ENCODE measurements around the gene TRPM6.

GRCh38 chr9:74784506-74784905, 103.2 kb downstream of the TRPM6 start:
- TF ChIP-seq, protein P1, sequence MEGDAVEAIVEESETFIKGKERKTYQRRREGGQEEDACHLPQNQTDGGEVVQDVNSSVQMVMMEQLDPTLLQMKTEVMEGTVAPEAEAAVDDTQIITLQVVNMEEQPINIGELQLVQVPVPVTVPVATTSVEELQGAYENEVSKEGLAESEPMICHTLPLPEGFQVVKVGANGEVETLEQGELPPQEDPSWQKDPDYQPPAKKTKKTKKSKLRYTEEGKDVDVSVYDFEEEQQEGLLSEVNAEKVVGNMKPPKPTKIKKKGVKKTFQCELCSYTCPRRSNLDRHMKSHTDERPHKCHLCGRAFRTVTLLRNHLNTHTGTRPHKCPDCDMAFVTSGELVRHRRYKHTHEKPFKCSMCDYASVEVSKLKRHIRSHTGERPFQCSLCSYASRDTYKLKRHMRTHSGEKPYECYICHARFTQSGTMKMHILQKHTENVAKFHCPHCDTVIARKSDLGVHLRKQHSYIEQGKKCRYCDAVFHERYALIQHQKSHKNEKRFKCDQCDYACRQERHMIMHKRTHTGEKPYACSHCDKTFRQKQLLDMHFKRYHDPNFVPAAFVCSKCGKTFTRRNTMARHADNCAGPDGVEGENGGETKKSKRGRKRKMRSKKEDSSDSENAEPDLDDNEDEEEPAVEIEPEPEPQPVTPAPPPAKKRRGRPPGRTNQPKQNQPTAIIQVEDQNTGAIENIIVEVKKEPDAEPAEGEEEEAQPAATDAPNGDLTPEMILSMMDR (conservative IDR thresholded peaks at IDR 0.05 in 1 of 2, IDR thresholded peaks at IDR 0.05 in 1 of 2; ENCODE audit: extremely low read depth in 1 of 2, insufficient read depth in 1 of 2, low read depth in 1 of 2, low read length in 2 of 2): no peak
- no peak for TF ChIP-seq EZH2 (IDR thresholded peaks at IDR 0.05; ENCODE audit: borderline replicate concordance, low read length)

Data from mammary epithelial cell (primary cell).